ENCODE data around the gene MUCL1.
"Not testable (repeated sequence)": the region's sequence is repeated elsewhere in the genome, so short reads cannot be mapped to it uniquely, and the experiment has no call there.

Gene MUCL1, protein sequence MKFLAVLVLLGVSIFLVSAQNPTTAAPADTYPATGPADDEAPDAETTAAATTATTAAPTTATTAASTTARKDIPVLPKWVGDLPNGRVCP

DNA sequence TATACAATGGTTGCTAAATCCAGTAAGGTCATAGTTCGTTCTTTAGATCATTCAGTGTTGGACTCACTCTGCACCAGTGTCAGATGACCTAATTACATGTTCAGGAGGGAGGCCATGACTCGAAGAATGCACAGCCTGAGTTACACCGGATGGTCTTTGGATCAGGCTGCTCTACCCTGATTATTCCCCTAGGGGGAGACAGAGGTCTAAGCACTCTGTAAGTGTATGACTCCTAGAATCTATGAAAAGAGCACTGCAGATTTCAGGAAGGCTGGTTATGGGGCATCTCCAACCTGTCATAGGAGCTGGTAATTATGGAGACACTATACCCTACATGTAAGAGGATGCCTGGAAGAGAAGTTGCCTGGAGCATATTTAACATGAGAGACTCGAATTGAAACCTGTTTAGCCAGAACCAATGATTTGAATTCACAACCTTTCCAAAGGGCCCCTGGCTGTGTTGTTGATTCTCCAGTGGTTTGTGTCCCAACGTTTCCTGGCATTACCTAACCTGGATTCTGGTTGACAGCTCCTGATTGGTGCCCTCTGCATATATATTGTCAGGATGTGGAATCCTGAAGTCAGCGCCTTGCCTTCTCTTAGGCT lies at the start of gene MUCL1:
Gene MUCL1, plus strand, starts transcription at position 584 of the 606 bp plus-strand sequence. CDS start 67 bp downstream, outside the sequence.
- DNase-seq (ENCODE audit: low read depth), result peak; percentile 29

DNA sequence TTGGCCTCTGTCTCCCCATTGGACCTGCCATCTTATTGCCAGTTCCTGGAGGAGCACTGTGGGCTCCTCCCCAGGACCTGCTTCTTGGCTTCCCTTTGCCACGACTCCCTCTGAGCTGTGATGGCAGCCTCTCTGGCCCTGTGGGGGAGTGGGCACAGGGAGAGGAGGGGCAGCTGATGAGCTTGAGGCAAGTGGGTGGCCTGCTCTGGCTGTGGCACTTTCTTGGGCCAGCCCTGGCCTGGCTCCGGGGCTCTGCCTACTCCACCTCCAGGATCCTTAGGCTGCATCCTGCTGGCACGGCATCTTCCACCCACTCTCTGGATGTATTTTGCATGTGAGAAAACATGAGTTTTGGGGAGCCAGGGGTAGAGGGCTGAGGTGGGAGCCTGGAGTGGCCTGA lies 32.6 kb upstream of the MUCL1 start:
- no peak for DNase-seq (ENCODE audit: low read depth)

DNA sequence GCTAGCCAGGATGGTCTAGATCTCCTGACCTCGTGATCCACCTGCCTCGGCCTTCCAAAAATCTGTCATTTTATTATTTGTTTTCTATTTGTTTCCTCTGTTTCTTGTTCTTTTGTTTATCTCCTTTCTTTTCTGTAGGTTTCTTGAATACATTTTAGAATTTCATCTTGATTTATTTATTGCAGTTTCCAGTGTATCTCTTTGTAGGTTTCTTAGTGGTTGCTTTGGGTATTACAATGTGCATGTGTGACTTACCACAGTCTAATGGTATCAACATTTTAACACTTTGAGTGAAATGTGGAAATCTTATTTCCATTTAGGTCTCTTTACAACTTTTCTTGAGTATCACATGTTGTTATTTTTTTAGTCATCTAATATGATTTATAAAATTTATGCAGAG lies 29.9 kb upstream of the MUCL1 start:
- no peak for DNase-seq (ENCODE audit: low read depth)

DNA sequence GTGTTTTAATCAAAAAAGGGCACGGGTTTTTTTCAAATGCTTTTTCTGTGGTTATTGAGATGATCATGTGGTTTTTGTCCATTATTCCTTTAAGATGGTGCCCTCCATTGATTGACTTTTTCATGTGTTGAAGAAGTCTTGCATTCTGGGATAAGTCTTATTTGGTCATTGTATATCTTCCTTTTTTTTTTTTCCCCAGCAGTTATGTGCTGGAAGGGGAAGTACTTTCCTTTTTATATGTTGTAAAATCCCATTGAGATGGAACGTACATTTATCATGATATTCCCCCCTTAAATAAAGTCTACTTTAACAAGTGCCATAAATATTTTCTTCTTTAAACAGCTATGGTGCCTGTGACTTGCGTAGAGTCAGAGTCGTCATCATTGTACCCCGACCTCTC lies 24.8 kb upstream of the MUCL1 start:
- DNase-seq (ENCODE audit: low read depth), result no peak

DNA sequence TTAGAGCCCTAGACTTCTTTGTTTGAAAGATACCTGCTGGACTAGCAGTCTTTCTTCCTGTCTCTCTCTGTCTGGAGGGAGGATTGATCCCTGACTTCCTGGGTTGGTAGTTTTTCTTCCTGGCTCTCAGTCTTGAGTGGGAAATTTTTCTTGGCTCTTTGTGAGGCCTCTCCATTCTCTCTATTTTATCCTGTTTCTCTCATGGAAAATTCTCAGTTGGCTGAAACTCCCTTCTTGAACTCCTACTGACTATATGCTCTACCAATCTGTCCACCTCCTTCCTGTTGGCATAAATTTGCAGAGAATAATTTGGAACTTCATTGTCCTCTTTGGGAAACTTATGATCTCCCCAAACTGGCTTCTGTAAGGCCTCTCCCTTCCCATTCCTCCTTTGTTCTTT lies 24.1 kb upstream of the MUCL1 start:
- no peak for DNase-seq (ENCODE audit: low read depth)

DNA sequence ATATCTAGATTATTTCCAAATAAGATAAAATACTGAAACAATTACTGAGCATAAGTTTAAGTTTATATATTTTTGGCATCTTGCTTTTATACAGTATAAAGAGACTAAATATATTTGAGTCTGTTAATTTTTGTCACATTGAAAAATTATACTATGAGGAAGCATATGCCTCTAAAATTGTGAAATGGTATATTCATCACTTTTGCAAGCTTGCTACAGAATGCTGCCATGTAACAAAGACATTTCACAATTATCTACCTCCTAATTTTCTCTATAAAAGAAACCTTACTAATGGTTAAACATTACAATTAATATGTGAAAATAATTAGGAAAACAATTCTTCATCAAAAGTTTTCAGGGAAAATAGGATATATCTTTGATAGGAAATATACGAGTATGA lies 22.7 kb upstream of the MUCL1 start:
- no peak for DNase-seq (ENCODE audit: low read depth)

DNA sequence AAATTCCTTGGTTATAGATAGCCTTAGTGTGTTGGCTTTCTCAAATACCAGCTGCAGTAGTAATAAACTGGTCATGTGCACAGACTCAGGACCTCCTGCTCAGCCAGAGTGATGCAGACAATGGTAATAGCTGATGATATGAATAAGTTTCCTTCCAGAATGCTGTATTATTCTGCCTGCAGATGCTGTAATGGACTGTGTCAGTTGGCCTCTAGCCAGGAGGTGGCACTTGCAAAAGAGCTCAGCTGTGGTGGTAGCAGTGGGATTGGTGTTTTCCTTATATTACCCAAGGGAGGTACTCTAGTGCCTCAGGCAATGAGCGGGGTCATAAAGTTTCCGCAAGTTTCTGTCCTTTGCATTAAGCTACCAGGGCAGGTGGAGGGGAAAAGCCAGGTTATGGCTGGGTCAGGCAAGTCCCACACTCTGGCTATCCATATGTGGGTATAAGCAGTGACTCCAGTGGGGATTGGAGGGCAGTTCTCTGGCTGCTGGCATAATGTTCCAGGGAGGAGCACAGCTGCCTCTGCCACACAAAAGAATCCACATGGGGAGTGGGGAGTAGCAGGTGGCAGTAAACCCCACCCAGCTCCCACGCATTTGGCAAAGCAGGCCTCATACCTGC lies 14.0 kb upstream of the MUCL1 start:
- DNase-seq (ENCODE audit: low read depth), result no peak

DNA sequence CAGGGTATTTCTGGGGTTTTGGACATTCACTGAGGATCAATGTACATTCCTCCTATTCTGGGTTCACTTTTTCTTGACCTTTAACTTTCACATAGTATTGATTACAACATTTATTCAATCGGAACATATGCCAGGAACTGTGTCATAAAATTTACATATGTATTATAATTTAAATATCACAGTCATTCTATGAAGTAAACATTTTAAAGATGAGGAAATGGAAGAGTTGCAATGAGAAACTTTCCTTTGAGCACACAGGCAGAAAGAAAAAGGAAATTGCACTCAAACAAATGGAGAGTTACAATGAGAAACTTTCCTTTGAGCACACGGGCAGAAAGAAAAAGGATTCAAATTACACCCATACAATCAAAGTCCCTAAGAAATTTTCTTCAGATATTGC lies 3.1 kb downstream of the MUCL1 start:
- no peak for DNase-seq (ENCODE audit: low read depth)

DNA sequence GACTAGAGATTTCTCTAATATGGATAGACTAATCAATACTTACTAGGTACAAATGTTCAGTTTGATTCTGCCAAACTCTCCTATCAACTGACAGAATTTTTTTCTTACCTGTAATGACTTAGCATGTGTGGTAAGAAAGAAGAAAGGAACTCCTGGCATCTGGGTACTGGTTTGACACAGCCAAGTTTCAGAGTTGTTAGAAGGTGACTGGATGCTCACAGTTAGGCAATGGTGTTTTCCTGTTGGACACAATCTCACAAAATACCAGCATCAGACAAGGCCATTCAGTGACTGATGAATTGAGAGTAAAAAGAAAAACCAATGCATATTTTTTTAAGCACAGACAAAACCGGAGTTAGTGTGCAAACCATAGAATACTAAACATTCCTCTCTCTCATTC lies 4.2 kb downstream of the MUCL1 start:
- DNase-seq (ENCODE audit: low read depth), result no peak

DNA sequence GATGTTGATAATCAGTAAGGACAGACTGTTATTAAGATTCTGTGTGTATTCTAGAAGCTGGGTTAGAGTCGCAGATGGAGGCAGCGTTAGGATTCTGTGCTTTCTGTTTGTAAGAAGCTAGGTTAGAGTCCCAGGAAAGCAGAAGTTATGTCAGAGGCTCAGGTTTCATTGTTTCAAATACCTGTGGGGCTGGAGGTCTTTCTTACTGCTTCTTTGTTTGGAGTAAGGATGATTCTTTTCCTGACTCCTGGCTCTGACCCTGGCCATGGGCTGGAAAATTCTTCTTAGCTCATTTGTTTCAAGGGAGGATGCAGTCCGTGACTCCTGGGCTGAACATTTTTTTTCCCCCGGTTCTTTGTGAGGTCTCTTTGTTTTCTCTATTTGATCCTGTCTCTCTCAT lies 5.2 kb downstream of the MUCL1 start:
- DNase-seq (ENCODE audit: low read depth), result no peak

DNA sequence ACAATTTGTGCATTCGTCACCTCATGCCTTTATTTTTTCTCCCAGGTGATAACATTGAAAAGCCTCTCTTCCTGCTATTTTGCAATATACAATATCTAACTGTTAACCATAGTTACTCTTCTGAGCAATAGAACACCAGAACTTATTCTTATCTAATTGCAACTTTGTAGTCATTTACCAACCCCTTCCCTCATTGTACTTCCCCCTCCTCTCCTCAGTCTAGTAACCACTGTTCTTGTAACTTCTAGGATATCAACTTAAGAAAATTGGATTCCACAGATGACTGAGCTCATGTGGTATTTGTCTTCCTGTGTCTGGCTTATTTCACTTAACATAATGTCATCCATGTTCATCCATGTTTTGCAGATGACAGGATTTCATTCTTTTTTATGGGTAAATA lies 7.6 kb downstream of the MUCL1 start:
- no peak for DNase-seq (ENCODE audit: low read depth)

DNA sequence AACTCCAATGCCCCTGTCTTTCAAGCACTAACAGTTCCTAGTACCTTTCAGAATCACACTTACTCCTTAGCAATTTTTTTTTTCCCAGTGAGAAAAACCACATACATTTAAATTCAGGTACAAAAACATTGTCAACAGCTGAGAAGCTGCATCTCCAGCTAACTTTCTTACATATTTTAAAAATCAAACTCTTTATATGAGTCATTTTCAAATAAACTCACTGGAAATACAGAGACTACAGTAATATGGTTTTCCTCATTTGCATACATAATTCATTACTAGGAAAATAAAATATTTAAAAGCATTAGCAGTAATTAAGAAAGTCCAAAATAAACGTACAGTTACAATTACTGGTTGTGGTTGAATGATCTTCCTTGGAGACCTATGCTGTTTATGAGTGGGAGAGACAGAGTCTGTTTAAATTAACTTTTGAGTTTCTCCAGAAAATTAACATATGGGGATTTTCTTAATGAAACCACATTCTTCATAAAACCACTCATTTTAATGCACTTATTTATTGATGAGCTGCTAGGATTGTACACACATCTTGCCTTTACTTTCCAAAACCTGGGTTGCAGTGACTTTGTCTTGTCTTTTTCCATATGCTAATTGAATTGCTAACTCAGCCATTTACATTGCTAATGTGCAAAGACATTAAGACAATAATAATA lies 9.8 kb downstream of the MUCL1 start:
- no peak for DNase-seq (ENCODE audit: low read depth)

DNA sequence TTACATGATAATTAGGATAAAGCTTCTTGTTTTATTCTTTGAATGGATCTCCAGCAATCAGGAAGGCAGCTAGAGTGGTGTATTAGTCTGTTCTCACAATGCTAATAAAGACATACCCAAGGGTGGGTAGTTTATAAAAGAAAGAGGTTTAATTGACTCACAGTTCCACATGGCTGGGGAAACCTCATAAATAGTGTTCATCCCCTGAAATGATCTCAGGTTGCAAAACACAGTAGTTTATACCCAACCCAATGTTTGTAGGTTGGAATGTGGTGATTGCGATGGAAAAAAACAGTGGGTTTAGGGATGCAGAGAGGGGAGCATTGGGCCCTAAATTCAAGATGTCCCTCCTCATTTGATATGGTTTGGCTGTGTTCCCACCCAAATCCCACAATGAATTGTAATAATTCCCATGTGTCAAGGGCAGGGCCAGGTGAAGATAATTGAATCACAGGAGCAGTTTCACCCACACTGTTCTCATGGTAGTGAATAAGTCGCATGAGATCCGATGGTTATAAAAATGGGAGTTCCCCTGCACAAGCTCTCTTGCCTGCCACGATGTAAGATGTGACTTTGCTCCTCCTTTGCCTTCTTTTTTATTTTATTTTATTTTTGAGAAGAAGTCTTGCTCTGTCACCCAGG lies 11.5 kb downstream of the MUCL1 start:
- DNase-seq (ENCODE audit: low read depth), result no peak

DNA sequence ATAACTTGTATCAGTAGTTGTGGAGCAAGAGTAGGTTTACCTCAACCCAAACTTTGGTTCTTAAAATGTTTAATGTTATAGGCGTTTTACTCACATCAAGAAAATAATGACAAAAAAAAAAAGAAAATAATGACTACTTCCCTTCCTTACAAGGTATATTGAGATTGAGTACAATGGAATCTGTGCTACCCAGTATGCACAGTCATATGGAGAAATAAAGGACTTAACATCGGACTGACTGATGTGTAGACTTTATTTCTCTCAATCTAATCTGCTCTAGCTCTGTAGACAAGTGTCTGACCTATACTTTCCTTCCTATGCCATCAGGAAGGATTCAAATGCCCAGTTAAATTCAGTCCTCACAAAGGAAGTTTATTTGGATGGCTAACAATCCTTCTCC lies 14.4 kb downstream of the MUCL1 start:
- DNase-seq (ENCODE audit: low read depth), result no peak

DNA sequence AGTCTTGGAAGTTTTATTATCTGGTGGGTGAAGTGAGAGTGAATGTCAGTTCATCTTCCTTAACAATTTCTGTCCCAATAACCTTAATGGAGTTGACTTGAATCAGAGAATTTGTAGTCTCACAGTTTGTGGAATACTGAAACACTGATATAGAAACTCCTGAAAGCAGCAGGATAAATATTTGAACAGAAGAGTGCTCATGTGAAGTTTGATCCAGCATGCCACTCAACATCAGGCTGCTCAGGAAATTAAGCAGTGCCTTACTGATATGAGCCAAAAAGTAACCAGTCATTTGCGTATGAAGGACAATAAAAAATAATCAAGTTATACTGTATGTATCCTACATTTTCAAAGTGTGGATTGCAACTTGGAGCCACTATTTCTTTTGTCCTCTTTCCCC lies 15.7 kb downstream of the MUCL1 start:
- DNase-seq (ENCODE audit: low read depth), result no peak

DNA sequence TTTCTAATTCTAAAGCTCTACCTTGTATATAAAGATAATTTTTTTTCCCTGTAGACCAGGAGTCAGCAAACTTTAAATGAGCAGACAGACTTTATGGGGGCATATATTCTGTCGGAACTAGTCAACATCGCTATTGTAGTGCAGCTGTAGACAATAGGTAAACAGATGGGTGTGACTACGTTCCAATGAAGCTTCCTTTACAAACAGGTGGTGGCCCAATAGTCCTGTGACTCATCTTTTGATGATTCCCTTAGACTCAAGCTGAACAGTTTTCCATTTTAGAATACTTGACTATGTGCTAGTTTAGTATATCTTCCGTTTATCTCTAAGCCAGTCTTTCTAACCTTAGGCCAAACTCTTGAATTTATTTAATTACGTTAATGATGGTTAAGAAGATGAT lies 16.3 kb downstream of the MUCL1 start:
- DNase-seq (ENCODE audit: low read depth), result no peak

DNA sequence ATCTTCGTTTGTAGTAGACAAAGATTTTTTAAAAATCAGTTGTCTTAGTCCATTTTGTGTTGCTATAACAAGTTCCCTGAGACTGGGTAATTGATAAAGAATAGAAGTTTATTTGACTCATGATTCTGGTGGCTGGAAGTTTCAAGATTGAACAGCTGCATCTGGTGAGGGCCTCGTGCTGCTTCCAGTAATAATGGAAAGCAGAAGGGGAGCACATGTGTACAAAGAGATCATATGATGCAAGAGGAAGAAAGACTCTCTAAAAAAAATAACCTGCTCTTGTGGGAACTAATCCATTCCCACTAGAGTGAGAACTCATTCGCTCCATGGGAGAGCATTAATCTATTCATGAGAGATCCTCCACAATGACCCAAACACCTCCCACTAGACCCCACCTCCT lies 24.8 kb downstream of the MUCL1 start:
- no peak for DNase-seq (ENCODE audit: low read depth)

DNA sequence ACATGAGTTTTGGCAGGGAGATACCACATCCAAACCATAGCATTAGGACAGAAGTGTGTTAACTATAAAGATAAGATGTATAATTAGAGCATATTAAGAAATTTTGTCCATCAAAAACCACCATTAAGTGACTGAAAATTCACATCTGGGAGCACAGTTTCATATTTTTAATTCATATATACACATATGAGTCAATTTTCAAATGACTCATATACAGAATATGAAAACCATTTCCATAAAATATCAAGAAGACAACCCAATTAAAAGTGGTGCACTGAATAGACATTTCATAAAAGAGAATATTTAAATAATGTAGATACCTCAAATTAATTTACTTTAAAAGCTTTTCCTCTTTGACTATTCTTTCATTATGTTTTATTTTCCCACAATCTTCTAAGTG lies 25.3 kb downstream of the MUCL1 start:
- no peak for DNase-seq (ENCODE audit: low read depth)

DNA sequence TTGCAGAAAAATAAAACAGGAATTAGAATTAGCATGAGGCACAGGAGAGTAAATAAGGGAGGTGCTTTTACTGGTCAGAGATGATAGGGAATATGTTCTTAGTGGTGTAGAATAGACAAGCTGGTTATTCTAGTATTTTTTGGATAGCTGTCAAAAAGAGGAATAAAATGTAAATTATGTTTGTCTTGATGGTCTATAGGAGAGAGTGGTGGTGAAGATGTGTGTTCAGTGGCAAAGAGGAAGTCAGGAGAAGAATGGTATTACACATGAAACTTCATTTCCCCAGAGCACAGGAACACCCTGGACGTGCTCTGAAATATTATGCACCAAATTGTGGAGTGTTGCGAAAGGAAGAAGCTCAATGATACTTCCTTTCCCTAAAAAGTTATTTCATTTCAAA lies 27.8 kb downstream of the MUCL1 start:
- no peak for DNase-seq (ENCODE audit: low read depth)

DNA sequence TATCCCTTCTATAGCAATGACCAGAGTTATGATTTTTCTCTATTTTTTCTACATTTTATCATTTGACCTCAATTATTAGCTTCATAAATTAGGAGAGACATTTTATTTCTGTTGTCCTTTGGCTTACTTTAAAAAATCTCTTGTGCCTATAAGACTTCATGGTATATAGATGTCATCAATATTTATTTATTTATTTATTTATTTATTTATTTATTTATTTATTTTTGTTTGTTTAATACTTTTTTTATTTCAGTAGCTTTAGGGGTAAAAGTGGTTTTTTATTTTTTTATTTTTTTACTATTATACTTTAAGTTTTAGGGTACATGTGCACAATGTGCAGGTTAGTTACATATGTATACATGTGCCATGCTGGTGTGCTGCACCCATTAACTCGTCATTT lies 28.3 kb downstream of the MUCL1 start:
- not testable (repeated sequence) for DNase-seq (ENCODE audit: low read depth)

DNA sequence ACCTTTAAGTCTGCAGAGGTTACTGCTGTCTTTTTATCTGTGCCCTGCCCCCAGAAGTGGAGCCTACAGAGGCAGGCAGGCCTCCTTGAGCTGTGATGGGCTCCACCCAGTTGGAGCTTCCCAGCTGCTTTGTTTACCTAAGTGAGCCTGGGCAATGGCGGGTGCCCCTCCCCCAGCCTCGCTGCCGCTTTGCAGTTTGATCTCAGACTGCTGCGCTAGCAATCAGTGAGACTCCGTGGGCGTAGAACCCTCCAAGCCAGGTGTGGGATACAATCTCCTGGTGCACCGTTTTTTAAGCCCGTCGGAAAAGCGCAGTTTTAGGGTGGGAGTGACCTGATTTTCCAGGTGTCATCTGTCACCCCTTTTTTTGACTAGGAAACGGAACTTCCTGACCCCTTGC lies 34.1 kb downstream of the MUCL1 start:
- not testable (repeated sequence) for DNase-seq (ENCODE audit: low read depth)

DNA sequence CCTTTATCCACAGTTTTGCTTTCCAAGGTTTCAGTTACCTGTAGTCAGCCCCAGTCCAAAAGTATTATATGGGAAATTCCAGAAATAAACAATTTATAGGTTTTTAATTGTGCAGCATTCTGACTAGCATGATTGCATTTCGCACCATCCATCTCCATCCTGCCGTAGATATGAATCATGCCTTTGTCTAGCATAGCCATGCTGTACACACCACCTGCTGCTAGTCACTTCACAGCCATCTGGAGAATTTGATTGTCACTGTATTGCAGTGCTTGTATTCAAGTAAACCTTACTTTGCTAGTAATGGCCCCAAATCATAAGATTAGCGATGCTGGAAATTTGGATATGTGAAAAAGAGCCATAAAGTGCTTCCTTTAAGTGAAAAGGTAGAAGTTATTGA lies 36.0 kb downstream of the MUCL1 start:
- DNase-seq (ENCODE audit: low read depth), result no peak

Measured in T-helper 22 cell (primary cell).